Muscle of back (tissue), 13 donors: ENCODE measurements around the gene PIN4. TPM values are rescaled to one million over a fixed set of nuclear protein-coding genes. Genes with fewer than 3 reads are reported as not detected.
"Not testable (repeated sequence)": the region's sequence is repeated elsewhere in the genome, so short reads cannot be mapped to it uniquely, and the experiment has no call there.

Experiments
- DNase-seq, 3 donors: peaks; one replicate each; pipeline versions ENCODE4 v3.0.0 to v3.0.0-alpha.2; 2013
- long read RNA-seq, 9 donors: transcript quantifications; one replicate each; lab custom pipeline, GENCODE V29; 2026
- polyA plus RNA-seq, 10 donors: library from polyadenylated mRNA; unstranded; fragments of 120-200 nt; gene quantifications; one replicate each; pipeline ENCODE4 v1.2.1, GENCODE V29; 2013; ENCODE audit not compliant: insufficient read length in 10 of 10

PIN4 gene
- polyA plus RNA-seq, result 10 to 100 TPM; 22.6 to 40.9 (median 27.5) TPM
- long read RNA-seq, donor 1, transcript PIN4-203 (4 exons, 1,321 nt), result major isoform, 38 of 5,160 reads
- long read RNA-seq, donor 1, partial matches to known transcripts, result 4,961 of 5,160 reads
- long read RNA-seq, donor 1, other reads (novel, unspliced or antisense), result 156 of 5,160 reads
- long read RNA-seq, donor 2, transcript PIN4-203 (4 exons, 1,321 nt), result major isoform, 18 of 25 reads
- long read RNA-seq, donor 2, partial matches to known transcripts, result 0 of 25 reads
- long read RNA-seq, donor 2, other reads (novel, unspliced or antisense), result 5 of 25 reads
- long read RNA-seq, donor 3, result 0 reads
- long read RNA-seq, donor 4, transcript PIN4-203 (4 exons, 1,321 nt), result major isoform, 14 of 19 reads
- long read RNA-seq, donor 4, partial matches to known transcripts, result 5 of 19 reads
- long read RNA-seq, donor 4, other reads (novel, unspliced or antisense), result 0 of 19 reads
- long read RNA-seq, donor 5, transcript PIN4-203 (4 exons, 1,321 nt), result major isoform, 34 of 40 reads
- long read RNA-seq, donor 5, partial matches to known transcripts, result 0 of 40 reads
- long read RNA-seq, donor 5, other reads (novel, unspliced or antisense), result 5 of 40 reads
- long read RNA-seq, donor 6, transcript PIN4-203 (4 exons, 1,321 nt), result major isoform, 33 of 35 reads
- long read RNA-seq, donor 6, partial matches to known transcripts, result 0 of 35 reads
- long read RNA-seq, donor 6, other reads (novel, unspliced or antisense), result 0 of 35 reads
- long read RNA-seq, donor 7, transcript PIN4-203 (4 exons, 1,321 nt), result major isoform, 8 of 10 reads
- long read RNA-seq, donor 7, partial matches to known transcripts, result 0 of 10 reads
- long read RNA-seq, donor 7, other reads (novel, unspliced or antisense), result 0 of 10 reads
- long read RNA-seq, donor 8, transcript PIN4-203 (4 exons, 1,321 nt), result major isoform, 21 of 4,583 reads
- long read RNA-seq, donor 8, partial matches to known transcripts, result 4,421 of 4,583 reads
- long read RNA-seq, donor 8, other reads (novel, unspliced or antisense), result 141 of 4,583 reads
- long read RNA-seq, donor 9, transcript PIN4-203 (4 exons, 1,321 nt), result major isoform, 8 of 8 reads
- long read RNA-seq, donor 9, partial matches to known transcripts, result 0 of 8 reads
- long read RNA-seq, donor 9, other reads (novel, unspliced or antisense), result 0 of 8 reads

GRCh38 chrX:72181178-72182125 is at the start of gene PIN4:
Gene PIN4, plus strand, starts transcription at chrX:72181757. Its CDS starts 29 bp downstream, at chrX:72181786.
- DNase-seq, result peak; percentile 95 to 97 (median 97)

- no peak for DNase-seq
Measured at GRCh38 chrX:72132456-72132855, 49.1 kb upstream of the PIN4 start.

- no peak for DNase-seq
Measured at GRCh38 chrX:72133851-72134546, 47.6 kb upstream of the PIN4 start.

GRCh38 chrX:72137846-72138495 is 43.6 kb upstream of the PIN4 start:
- no peak for DNase-seq

GRCh38 chrX:72139538-72139937 is 42.0 kb upstream of the PIN4 start:
- DNase-seq, result no peak

GRCh38 chrX:72141372-72142004 is 40.1 kb upstream of the PIN4 start:
- DNase-seq, result no peak

- DNase-seq, result peak; percentile 62 to 87 (median 76)
Measured at GRCh38 chrX:72142094-72142793, 39.3 kb upstream of the PIN4 start.

- no peak for DNase-seq
Measured at GRCh38 chrX:72142794-72143608, 38.6 kb upstream of the PIN4 start.

GRCh38 chrX:72143609-72143907 is 38.0 kb upstream of the PIN4 start:
- no peak for DNase-seq

GRCh38 chrX:72145181-72145580 is 36.4 kb upstream of the PIN4 start:
- no peak for DNase-seq

- no peak for DNase-seq
Measured at GRCh38 chrX:72146527-72146926, 35.0 kb upstream of the PIN4 start.

GRCh38 chrX:72158773-72159172 is 22.8 kb upstream of the PIN4 start:
- no peak for DNase-seq

GRCh38 chrX:72159769-72160168 is 21.8 kb upstream of the PIN4 start:
- no peak for DNase-seq

- DNase-seq, result no peak
Measured at GRCh38 chrX:72165551-72165950, 16.0 kb upstream of the PIN4 start.

GRCh38 chrX:72169008-72169728 is 12.4 kb upstream of the PIN4 start:
- no peak for DNase-seq

GRCh38 chrX:72176289-72176688 is 5.3 kb upstream of the PIN4 start:
- DNase-seq, result not testable (repeated sequence)

- DNase-seq, result peak in 1 of 3 donors; percentile 11
Measured at GRCh38 chrX:72176981-72177380, 4.6 kb upstream of the PIN4 start.
